K562 (cell line): ENCODE results near the gene RBM18. TPM values are rescaled to one million over a fixed set of nuclear protein-coding genes. Genes with fewer than 3 reads are reported as not detected.

ENCODE experiments used
- BHLHE40 ChIP-seq: IDR thresholded peaks from 2 replicates; pipeline ENCODE4 v1.6.1; 2011; ENCODE audit warnings: low read length, improper control_type of control experiment
- HCFC1 ChIP-seq: IDR thresholded peaks from 2 replicates; pipeline ENCODE4 v1.6.1; 2012; ENCODE audit warnings: low read depth, low read length, improper control_type of control experiment
- MBD2 ChIP-seq: sonication (generic); IDR thresholded peaks from 2 replicates; pipeline ENCODE4 v1.6.1; 2016; ENCODE audit warnings: low read depth, borderline replicate concordance
- MGA ChIP-seq: fragments of 450-650 bp; IDR thresholded peaks from 2 replicates; pipeline ENCODE4 v1.6.1; 2016; ENCODE audit warnings: mild to moderate bottlenecking, moderate library complexity
- NCOR1 ChIP-seq: fragments of 450-650 bp; IDR thresholded peaks from 2 replicates; pipeline ENCODE4 v1.6.1; 2016; ENCODE audit warnings: mild to moderate bottlenecking, moderate library complexity
- PHF8 ChIP-seq: fragments of 200-600 bp; sonication (generic); IDR thresholded peaks from 2 replicates; pipeline ENCODE4 v1.6.1; 2012; ENCODE audit warnings: mixed run types, mild to moderate bottlenecking, inconsistent platforms, low read length, moderate library complexity, borderline replicate concordance
- ZBTB7A ChIP-seq: IDR thresholded peaks from 2 replicates; pipeline ENCODE4 v1.6.1; 2011; ENCODE audit warnings: low read depth, mild to moderate bottlenecking, low read length, moderate library complexity, borderline replicate concordance; ENCODE audit not compliant: control insufficient read depth
- ZNF280B ChIP-seq: fragments of 250-450 bp; sonication (Bioruptor Pico); IDR thresholded peaks from 2 replicates; pipeline ENCODE4 v1.5.1; 2021; ENCODE audit warnings: mild to moderate bottlenecking
- ZNF740 ChIP-seq, 3 experiments: fragments of 200-800 bp in 1 of 3; sonication (Bioruptor generic) in 1 of 3; sonication (generic) in 1 of 3; formaldehyde crosslinking in 1 of 3; IDR thresholded peaks; 2 replicates each; pipeline versions ENCODE4 v1.6.1 to v1.8.0; 2016 to 2022; ENCODE audit warnings: mild to moderate bottlenecking in 2 of 3, missing compliant biosample characterization in 2 of 3, missing genetic modification characterization in 2 of 3, missing genetic modification reagents in 1 of 3
- polyA plus RNA-seq, 8 experiments: library from polyadenylated mRNA; depleted of rRNA in 4 of 8; stranded (reverse) in 5 of 8; unstranded in 3 of 8; fragments of >200 nt; fragmentation: Nextera tagmentation in 2 of 8; fragmentation: Illumina TruSeq in 1 of 8; extraction: Ambion mirVana in 2 of 8; extraction: Trizol in 1 of 8; gene quantifications; 2 replicates each; pipeline versions ENCODE4 v1.2.1 to v1.2.3, GENCODE V29; 2011 to 2014; ENCODE audit warnings: inconsistent platforms in 1 of 8, missing spikeins in 1 of 8
- total RNA-seq, 7 experiments: library from RNA; depleted of rRNA in 6 of 7; stranded (reverse); fragments of >200 nt in 6 of 7; fragmentation: Illumina TruSeq in 2 of 7; extraction: Trizol in 2 of 7; gene quantifications; 2 replicates each; pipeline versions ENCODE4 v1.2.1 to v1.2.3, GENCODE V29; 2011 to 2021; ENCODE audit warnings: low replicate concordance in 1 of 7

RBM18 gene
- total and polyA plus RNA-seq, 9 of the 15 experiments (the other 6 are each of a cell fraction or from before 2014, with no cell fraction given): 7.9 to 86.3 (median 34.0) TPM

- TF ChIP-seq PHF8: peak; percentile 62; the same call in 1 of the 2 replicates
- TF ChIP-seq ZNF280B (CRISPR knock-in tag): no peak
- TF ChIP-seq BHLHE40: peak; percentile 42; the same call in 1 of the 2 replicates
- TF ChIP-seq HCFC1: no peak
- TF ChIP-seq NCOR1: no peak
- TF ChIP-seq ZBTB7A: 0 out of 2 replicates have a peak, but pooled peaks have one; percentile 43
- TF ChIP-seq MBD2: 0 out of 2 replicates have a peak, but pooled peaks have one; percentile 25
- TF ChIP-seq MGA: peak; percentile 99
- TF ChIP-seq ZNF740 (CRISPR knock-in tag; IDR thresholded peaks at IDR 0.05): no peak
- TF ChIP-seq ZNF740 (tag; IDR thresholded peaks at IDR 0.05): no peak
Measured at GRCh38 chr9:122213589-122214413, 50.8 kb downstream of the RBM18 start (continued).
